ENCODE data around the gene NCAM1.

DNA sequence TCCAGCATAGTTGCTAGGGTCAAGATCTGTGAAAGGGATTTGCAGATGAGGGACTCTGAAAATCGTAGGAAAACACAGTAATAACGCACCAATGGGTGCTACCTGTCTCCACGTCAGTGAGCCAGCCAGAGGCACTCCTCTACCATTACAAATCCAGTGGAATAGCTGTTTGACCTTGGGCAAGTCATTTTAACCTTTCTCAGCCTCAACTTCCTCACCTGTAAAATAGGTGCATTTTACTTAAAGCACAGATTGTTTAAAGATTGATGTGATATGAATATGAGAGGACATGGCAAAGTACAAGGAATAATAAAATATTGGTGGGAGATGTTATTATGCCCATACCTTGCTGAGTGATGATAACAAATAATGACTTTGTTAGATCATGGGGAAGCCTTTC is 205.1 kb downstream of the NCAM1 start:
- TF ChIP-seq EZH2 (IDR thresholded peaks at IDR 0.05; ENCODE audit: low read length): no peak
- TF ChIP-seq, protein P1, sequence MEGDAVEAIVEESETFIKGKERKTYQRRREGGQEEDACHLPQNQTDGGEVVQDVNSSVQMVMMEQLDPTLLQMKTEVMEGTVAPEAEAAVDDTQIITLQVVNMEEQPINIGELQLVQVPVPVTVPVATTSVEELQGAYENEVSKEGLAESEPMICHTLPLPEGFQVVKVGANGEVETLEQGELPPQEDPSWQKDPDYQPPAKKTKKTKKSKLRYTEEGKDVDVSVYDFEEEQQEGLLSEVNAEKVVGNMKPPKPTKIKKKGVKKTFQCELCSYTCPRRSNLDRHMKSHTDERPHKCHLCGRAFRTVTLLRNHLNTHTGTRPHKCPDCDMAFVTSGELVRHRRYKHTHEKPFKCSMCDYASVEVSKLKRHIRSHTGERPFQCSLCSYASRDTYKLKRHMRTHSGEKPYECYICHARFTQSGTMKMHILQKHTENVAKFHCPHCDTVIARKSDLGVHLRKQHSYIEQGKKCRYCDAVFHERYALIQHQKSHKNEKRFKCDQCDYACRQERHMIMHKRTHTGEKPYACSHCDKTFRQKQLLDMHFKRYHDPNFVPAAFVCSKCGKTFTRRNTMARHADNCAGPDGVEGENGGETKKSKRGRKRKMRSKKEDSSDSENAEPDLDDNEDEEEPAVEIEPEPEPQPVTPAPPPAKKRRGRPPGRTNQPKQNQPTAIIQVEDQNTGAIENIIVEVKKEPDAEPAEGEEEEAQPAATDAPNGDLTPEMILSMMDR (optimal IDR thresholded peaks at IDR 0.05 in 1 of 3, IDR thresholded peaks at IDR 0.05 in 1 of 3, conservative IDR thresholded peaks at IDR 0.05 in 1 of 3; ENCODE audit: extremely low read depth in 1 of 3, insufficient read depth in 2 of 3, low read length in 3 of 3): no peak
